DND-41 (cell line): Measurements from ENCODE around the gene PI4KB.
"Not testable (repeated sequence)": the region's sequence is repeated elsewhere in the genome, so short reads cannot be mapped to it uniquely, and the experiment has no call there.

Experiments
- ATAC-seq: fragments of 200-7000 bp; cut with Tn5 transposase; 3 replicates; pipeline ENCODE4 v1.9.1; 2021; ENCODE audit warnings: low read depth; ENCODE audit not compliant: insufficient read depth
- DNase-seq: peaks from one replicate; pipeline ENCODE4 v3.0.0-alpha.2; 2020
- H2AFZ ChIP-seq: 2 replicates; pipeline ENCODE4 v1.6.0; 2012; ENCODE audit warnings: low read depth, low read length
- H3K27ac ChIP-seq: 2 replicates; pipeline ENCODE4 v1.5.1; 2012; ENCODE audit warnings: low read length, inconsistent platforms
- H3K27me3 ChIP-seq: fragments of 200-600 bp; sonication (generic); 2 replicates; pipeline ENCODE4 v1.6.0; 2012; ENCODE audit warnings: low read length, mild to moderate bottlenecking, inconsistent platforms; ENCODE audit not compliant: insufficient read depth, poor library complexity
- H3K36me3 ChIP-seq: 2 replicates; pipeline ENCODE4 v1.5.1; 2012; ENCODE audit warnings: low read length, inconsistent platforms; ENCODE audit not compliant: insufficient read depth
- H3K4me1 ChIP-seq: 2 replicates; pipeline ENCODE4 v1.5.1; 2012; ENCODE audit warnings: mild to moderate bottlenecking, low read length; ENCODE audit not compliant: insufficient read depth
- H3K4me2 ChIP-seq: 2 replicates; pipeline ENCODE4 v1.6.0; 2012; ENCODE audit warnings: mild to moderate bottlenecking, moderate library complexity, low read length, inconsistent platforms; ENCODE audit not compliant: insufficient read depth
- H3K4me3 ChIP-seq, 2 experiments: fragments of 200-600 bp in 1 of 2; shearing (Covaris generic) in 1 of 2; 2 replicates each; pipeline ENCODE4 v1.5.1; 2012 to 2016; ENCODE audit warnings: inconsistent platforms in 2 of 2, low read length in 2 of 2, mild to moderate bottlenecking in 2 of 2, low read depth in 1 of 2, moderate library complexity in 1 of 2
- H3K79me2 ChIP-seq: 2 replicates; pipeline ENCODE4 v1.6.0; 2012; ENCODE audit warnings: low read length, inconsistent platforms; ENCODE audit not compliant: insufficient read depth
- H3K9ac ChIP-seq: 2 replicates; pipeline ENCODE4 v1.6.0; 2012; ENCODE audit warnings: low read depth, mild to moderate bottlenecking, inconsistent platforms, low read length, moderate library complexity
- H3K9me3 ChIP-seq: 2 replicates; pipeline ENCODE4 v1.5.1; 2012; ENCODE audit warnings: low read length, moderate library complexity, mild to moderate bottlenecking, inconsistent platforms; ENCODE audit not compliant: insufficient read depth, severe bottlenecking
- H4K20me1 ChIP-seq: 2 replicates; pipeline ENCODE4 v1.6.0; 2012; ENCODE audit warnings: low read length; ENCODE audit not compliant: insufficient read depth
- EZH2 ChIP-seq: IDR thresholded peaks from 3 replicates; pipeline ENCODE4 v1.6.1; 2012; ENCODE audit warnings: borderline replicate concordance, low read depth, mild to moderate bottlenecking, moderate library complexity, low read length, inconsistent platforms; ENCODE audit not compliant: severe bottlenecking
- TF ChIP-seq, protein P1 (sequence below): IDR thresholded peaks from 2 replicates; pipeline ENCODE4 v1.5.1; 2012; ENCODE audit warnings: borderline replicate concordance, low read length, moderate library complexity, mild to moderate bottlenecking; ENCODE audit not compliant: poor library complexity, severe bottlenecking; ENCODE audit errors: extremely low read depth

The PI4KB gene

DNA sequence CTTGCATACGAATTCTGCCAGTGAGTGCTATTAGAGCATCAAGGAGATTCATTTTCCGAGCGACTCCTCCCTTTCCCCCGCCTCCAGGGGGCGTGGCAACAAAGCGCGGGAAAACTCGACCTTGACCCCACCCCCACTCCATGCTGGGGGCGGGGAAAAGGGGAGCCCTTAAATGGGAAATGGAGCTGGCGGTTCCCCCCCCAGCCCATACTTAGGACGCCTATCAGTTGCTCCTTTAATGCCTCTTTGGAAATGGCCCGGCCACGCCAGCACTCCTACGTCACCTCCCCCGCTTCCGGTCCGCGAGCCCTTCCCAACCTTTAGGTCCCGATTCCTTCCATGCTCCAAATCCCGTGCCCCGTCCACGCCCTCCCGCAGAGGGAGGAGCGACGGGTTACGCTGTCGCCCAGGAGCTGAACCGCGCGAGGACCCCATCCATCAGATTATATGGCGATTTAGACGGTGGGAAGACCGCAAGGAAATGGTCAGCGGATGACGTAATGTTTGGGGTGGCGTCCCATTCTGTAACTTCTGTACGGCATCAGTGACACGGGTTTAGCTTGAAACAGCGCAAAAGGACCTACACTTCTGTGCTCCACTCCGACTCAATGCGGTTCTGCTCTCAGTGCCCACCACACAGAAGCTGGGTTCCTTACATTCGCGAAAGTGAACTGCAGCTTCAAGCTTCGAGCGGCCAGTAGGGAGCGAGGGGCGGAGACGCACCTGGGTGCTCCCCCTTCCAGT, 45.8 kb downstream of the PI4KB start:
- H3K27me3 ChIP-seq, result no peaks in the 10 kb centered on the region
- peak overlapping the region; percentile 89 for H3K4me2 ChIP-seq
- peaks cover 43% of the 10 kb centered on the region for H3K79me2 ChIP-seq
- peak; percentile 97 for DNase-seq
- peaks cover 34% of the 10 kb centered on the region for H4K20me1 ChIP-seq
- H3K9me3 ChIP-seq, result no peaks in the 10 kb centered on the region
- H3K4me3 ChIP-seq, result peak overlapping the region; percentile 67 to 93
- peak; percentile 44 for ATAC-seq
- no peak for TF ChIP-seq EZH2
- TF ChIP-seq, protein P1, sequence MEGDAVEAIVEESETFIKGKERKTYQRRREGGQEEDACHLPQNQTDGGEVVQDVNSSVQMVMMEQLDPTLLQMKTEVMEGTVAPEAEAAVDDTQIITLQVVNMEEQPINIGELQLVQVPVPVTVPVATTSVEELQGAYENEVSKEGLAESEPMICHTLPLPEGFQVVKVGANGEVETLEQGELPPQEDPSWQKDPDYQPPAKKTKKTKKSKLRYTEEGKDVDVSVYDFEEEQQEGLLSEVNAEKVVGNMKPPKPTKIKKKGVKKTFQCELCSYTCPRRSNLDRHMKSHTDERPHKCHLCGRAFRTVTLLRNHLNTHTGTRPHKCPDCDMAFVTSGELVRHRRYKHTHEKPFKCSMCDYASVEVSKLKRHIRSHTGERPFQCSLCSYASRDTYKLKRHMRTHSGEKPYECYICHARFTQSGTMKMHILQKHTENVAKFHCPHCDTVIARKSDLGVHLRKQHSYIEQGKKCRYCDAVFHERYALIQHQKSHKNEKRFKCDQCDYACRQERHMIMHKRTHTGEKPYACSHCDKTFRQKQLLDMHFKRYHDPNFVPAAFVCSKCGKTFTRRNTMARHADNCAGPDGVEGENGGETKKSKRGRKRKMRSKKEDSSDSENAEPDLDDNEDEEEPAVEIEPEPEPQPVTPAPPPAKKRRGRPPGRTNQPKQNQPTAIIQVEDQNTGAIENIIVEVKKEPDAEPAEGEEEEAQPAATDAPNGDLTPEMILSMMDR, result peak; percentile 32
- peak overlapping the region; percentile 98 for H3K27ac ChIP-seq
- peak overlapping the region; percentile 98 for H2AFZ ChIP-seq
- H3K9ac ChIP-seq, result peak overlapping the region; percentile 89
- peaks cover 21% of the 10 kb centered on the region for H3K36me3 ChIP-seq
- H3K4me1 ChIP-seq, result peaks cover 28% of the 10 kb centered on the region

DNA sequence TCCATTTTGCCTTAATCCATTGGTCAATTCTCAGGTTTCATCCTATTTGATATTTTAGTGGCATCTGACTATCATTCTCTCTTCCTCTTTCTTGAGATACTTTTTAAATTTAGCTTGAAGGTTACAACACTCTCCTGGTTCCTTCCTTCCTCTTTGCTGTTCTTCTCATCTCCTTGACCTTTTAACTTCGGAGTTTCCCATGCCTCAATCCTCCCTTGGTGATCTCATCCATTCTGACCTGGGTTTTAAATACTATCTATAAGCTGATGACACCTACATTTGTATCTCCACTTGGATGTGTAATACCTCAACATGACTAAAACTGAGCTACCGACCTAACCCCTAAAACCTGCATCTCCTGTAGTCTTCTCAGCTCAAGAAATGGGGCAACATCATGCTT, 50.0 kb downstream of the PI4KB start:
- no peak overlapping the region for H3K27ac ChIP-seq
- peaks cover 4% of the 10 kb centered on the region; the same call in 1 of the 2 replicates for H3K79me2 ChIP-seq
- H2AFZ ChIP-seq, result no peak overlapping the region
- no peak overlapping the region for H3K4me2 ChIP-seq
- H3K4me1 ChIP-seq, result peaks cover 9% of the 10 kb centered on the region
- no peak overlapping the region for H3K9ac ChIP-seq
- ATAC-seq (no peak), DNase-seq (no peak)
- no peaks in the 10 kb centered on the region for H3K36me3 ChIP-seq
- H4K20me1 ChIP-seq, result no peaks in the 10 kb centered on the region
- no peaks in the 10 kb centered on the region for H3K27me3 ChIP-seq
- TF ChIP-seq, protein P1, result no peak
- no peak for TF ChIP-seq EZH2
- no peaks in the 10 kb centered on the region for H3K9me3 ChIP-seq
- H3K4me3 ChIP-seq, result no peak overlapping the region

DNA sequence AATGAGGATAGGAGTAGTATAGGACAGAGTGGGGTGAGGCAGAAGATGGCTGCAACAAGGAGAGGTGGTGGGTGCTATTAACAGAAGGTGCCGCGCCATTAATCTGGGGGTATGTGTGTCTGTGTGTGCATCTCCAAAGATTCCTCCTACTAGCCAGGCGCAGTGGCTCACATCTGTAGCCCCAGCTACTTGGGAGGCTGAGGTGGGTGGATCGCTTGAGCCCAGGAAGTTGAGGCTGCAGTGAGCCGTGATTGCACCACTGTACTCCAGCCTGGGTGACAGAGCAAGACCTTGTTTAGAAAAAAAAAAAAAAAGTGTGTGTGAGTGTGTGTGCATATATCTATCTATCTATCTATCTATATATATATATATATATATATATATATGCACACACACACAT, 51.9 kb downstream of the PI4KB start:
- not testable (repeated sequence) for H3K9me3 ChIP-seq, H3K36me3 ChIP-seq, H3K4me2 ChIP-seq, H3K4me1 ChIP-seq, DNase-seq, H3K4me3 ChIP-seq, H3K27me3 ChIP-seq, H2AFZ ChIP-seq, H3K9ac ChIP-seq, H3K27ac ChIP-seq, H4K20me1 ChIP-seq, H3K79me2 ChIP-seq
- ATAC-seq, result peak; percentile 35; the same call in 2 of the 3 replicates

DNA sequence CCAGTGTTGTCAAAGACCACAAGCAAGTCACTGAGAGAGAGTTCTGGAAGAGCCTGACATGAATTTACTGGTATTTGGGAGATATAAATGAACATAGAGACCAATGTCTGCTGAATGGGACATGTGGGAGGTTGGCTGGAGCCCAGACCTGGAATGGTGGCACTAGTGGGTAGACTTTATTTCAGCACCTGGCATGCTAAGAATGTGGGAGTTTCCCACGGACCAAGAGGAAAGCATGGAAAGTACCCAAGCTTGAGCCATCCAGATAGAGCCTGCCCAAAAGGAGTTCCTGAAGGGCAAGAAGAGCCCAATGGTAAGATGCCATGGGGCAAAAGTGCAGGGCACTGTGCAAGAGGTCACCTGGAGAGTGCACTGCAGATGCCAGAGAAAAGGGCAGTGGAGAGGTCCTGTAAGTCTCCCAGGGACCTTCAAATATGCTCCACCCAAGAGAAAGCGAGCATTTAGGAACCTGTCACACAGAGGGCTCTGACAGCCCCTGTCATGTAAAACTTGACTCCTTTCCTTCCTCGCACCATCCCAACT, 53.2 kb downstream of the PI4KB start:
- H3K4me3 ChIP-seq, result no peak overlapping the region
- no peaks in the 10 kb centered on the region for H3K9me3 ChIP-seq
- H3K27ac ChIP-seq, result no peak overlapping the region
- no peak for DNase-seq
- no peaks in the 10 kb centered on the region for H3K79me2 ChIP-seq
- H3K36me3 ChIP-seq, result peaks cover 4% of the 10 kb centered on the region; the same call in 1 of the 2 replicates
- ATAC-seq, result no peak
- no peak overlapping the region for H3K9ac ChIP-seq
- TF ChIP-seq, protein P1, result no peak
- no peak for TF ChIP-seq EZH2
- H3K4me1 ChIP-seq, result no peaks in the 10 kb centered on the region
- H2AFZ ChIP-seq, result no peak overlapping the region
- no peaks in the 10 kb centered on the region for H4K20me1 ChIP-seq
- H3K4me2 ChIP-seq, result no peak overlapping the region
- no peaks in the 10 kb centered on the region for H3K27me3 ChIP-seq
